ENCODE measurements around the gene COMMD9.

Gene COMMD9

GRCh38 chr11:36309779-36310178, 20.6 kb upstream of the COMMD9 start:
- ATAC-seq: peak; percentile 61
- Mint-ChIP-seq H3K4me1 (no peaks in the 10 kb centered on the region), H3K27ac (no peak overlapping the region), H3K9me3 (peaks cover 4% of the 10 kb centered on the region), H3K27me3 (peaks cover 37% of the 10 kb centered on the region), H3K4me3 (no peak overlapping the region), H3K36me3 (no peaks in the 10 kb centered on the region)

DNA sequence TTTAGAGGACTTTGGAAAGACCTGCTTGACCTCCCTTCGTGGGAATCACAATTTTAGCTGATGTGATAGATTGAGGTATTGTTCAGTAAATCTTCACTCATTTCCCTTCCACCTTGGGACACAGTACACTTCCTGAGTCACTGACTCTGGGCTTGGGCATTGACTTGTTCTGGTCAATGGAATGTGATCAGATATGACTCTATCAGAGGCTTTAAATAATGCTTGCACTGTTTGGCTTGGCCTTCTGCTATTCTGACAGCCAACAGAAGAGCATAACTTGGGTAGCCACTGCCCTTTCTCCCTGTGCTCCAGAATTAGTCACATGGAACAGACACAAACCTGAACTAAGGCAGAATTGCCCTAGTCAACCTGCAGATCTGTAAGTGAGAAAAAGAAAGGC, 19.4 kb upstream of the COMMD9 start:
- H3K36me3 Mint-ChIP-seq: no peaks in the 10 kb centered on the region
- H3K4me1 Mint-ChIP-seq: no peaks in the 10 kb centered on the region
- H3K9me3 Mint-ChIP-seq: peaks cover 4% of the 10 kb centered on the region
- no peak overlapping the region for H3K4me3 Mint-ChIP-seq
- peaks cover 37% of the 10 kb centered on the region for H3K27me3 Mint-ChIP-seq
- no peak overlapping the region for H3K27ac Mint-ChIP-seq
- no peak for ATAC-seq

DNA sequence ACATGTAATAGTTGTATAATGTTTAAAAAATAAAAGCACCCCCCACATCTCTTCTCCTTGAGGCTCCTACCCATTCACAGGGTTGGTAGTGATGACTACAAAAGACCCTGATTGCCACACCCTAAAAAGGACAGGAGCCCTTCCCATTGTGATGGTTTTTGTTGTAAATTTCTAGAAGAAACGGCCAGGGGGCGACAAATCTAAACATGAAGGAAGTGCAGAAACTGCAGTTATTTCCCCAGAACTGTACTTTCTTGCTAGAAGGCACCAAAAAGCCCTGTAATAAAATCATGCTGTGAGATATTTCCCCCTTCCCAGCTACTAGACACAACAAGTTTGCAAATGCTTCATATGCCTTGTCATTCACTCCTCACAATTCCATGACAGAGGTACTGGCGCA, 17.7 kb upstream of the COMMD9 start:
- peaks cover 4% of the 10 kb centered on the region for H3K9me3 Mint-ChIP-seq
- ATAC-seq: no peak
- H3K27ac Mint-ChIP-seq: no peak overlapping the region
- H3K36me3 Mint-ChIP-seq: no peaks in the 10 kb centered on the region
- H3K4me3 Mint-ChIP-seq: no peak overlapping the region
- H3K27me3 Mint-ChIP-seq: peaks cover 37% of the 10 kb centered on the region
- H3K4me1 Mint-ChIP-seq: no peaks in the 10 kb centered on the region

DNA sequence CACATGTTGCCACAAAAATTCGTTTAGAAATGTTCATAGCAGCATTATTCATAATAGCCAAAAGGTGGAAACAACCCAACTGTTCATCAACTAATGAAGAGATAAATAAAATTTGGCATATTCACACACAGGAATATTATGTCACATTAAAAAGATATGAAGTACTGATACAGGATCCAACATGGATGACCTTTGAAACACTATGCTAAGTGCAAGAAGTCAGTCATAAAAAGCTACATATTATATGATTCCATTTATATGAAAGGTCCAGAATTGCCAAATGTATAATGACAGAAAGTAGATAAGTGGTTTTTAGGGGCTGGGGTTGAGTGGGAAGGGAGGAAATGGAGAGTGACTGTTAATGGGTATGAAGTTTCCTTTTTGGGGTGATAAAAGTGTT, 15.8 kb upstream of the COMMD9 start:
- ATAC-seq: no peak
- H3K27ac Mint-ChIP-seq: no peak overlapping the region
- H3K36me3 Mint-ChIP-seq: no peaks in the 10 kb centered on the region
- H3K4me1 Mint-ChIP-seq: no peaks in the 10 kb centered on the region
- no peak overlapping the region for H3K4me3 Mint-ChIP-seq
- peaks cover 41% of the 10 kb centered on the region for H3K27me3 Mint-ChIP-seq
- peaks cover 4% of the 10 kb centered on the region for H3K9me3 Mint-ChIP-seq

- Mint-ChIP-seq H3K27ac (no peak overlapping the region), H3K4me3 (no peak overlapping the region)
These were observed 15.1 kb upstream of the COMMD9 start for GRCh38 chr11:36304351-36304750.

GRCh38 chr11:36300650-36301049, 11.4 kb upstream of the COMMD9 start:
- Mint-ChIP-seq H3K4me1 (no peaks in the 10 kb centered on the region), H3K27ac (no peak overlapping the region), H3K36me3 (no peaks in the 10 kb centered on the region), H3K27me3 (peaks cover 33% of the 10 kb centered on the region), H3K9me3 (no peaks in the 10 kb centered on the region), H3K4me3 (no peak overlapping the region)
- ATAC-seq: no peak

More at GRCh38 chr11:36304351-36304750, 15.1 kb upstream of the COMMD9 start:
- Mint-ChIP-seq H3K4me1 (no peaks in the 10 kb centered on the region), H3K9me3 (no peaks in the 10 kb centered on the region), H3K36me3 (no peaks in the 10 kb centered on the region), H3K27me3 (peaks cover 41% of the 10 kb centered on the region)
- ATAC-seq: no peak

DNA sequence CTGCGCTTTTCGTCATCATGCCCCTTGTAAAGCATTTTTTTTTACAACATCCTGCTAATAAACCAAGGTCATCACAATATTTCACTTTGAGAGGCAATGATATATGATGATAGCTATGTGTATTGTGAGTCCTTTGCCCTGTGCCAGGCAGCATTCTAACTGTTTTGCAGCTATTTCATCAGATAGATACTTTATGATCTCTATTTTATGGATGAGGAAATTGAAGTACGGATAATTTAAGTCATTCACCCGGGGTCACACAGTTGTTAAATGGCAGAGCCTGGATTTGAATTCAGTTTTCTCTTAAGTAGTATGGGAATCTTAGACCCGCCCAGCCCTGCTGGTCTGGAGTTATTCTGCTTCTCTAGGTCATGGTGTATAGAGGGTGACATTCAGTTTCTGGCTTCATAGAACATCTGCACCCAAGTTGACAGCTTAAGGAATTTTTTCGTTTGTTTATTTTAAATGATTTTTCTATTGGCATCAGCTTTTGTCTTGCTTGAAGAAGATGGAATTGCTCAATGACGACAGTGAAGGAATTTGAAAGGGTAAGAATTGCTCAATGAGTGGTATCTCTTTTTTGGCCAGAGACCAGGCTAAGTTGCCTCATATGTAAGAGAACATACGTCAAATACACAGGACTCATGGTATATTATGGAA, 7.8 kb upstream of the COMMD9 start:
- H3K4me1 Mint-ChIP-seq: peaks cover 6% of the 10 kb centered on the region
- H3K9me3 Mint-ChIP-seq: no peaks in the 10 kb centered on the region
- no peaks in the 10 kb centered on the region for H3K36me3 Mint-ChIP-seq
- ATAC-seq: no peak
- peaks cover 27% of the 10 kb centered on the region for H3K27me3 Mint-ChIP-seq
- H3K27ac Mint-ChIP-seq: no peak overlapping the region
- no peak overlapping the region for H3K4me3 Mint-ChIP-seq

DNA sequence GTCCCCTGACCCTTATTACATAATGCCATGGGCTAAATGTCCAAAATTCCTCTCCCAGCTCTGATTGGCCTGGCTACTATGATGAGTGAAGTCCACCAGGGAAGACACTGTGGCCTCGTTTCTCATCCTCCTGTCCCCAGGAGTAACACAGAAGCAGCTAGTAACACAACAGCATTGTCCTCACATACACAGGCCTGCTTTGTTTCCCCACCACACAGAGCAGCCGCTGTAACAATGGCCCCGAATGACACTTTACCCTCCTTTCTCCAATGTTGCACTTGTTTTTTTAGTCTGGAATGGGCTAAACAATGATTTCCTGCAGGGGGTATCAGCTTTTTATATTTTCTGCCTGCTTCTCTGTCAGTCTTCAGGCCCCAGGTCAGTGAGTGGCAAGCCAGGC, 6.7 kb upstream of the COMMD9 start, which contains the start of gene PRR5L:
PRR5L (plus strand) TSS at position 363 of the 400 bp plus-strand sequence. CDS start 104,834 bp downstream, outside the sequence.
- Mint-ChIP-seq H3K9me3 (no peaks in the 10 kb centered on the region), H3K27me3 (peaks cover 16% of the 10 kb centered on the region), H3K27ac (no peak within 1 kb of the TSS), H3K36me3 (no peaks in the 10 kb centered on the region), H3K4me1 (peaks cover 6% of the 10 kb centered on the region), H3K4me3 (no peak within 1 kb of the TSS)
- ATAC-seq: no peak

DNA sequence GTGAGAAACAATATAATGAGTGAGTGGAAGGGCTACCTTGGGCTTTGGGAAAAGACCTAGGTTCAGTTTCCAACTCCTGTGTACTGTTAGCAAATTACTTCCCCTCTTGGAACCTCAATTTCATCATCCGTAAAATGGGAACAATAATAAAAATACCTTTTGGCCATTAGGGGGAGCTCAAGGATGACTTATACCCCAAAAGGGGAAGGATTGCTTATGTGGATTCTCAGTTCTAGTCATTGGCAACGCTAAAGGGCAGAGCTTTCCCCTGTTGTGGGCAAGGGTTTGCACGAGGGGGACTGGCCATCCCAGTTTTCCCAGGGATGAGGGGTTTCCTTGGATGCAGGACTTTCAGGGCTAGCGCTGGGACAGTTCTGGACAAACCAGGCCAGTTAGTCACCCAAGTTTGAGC, 3.1 kb upstream of the COMMD9 start:
- no peaks in the 10 kb centered on the region for H3K27me3 Mint-ChIP-seq
- peak; percentile 41 for ATAC-seq
- no peaks in the 10 kb centered on the region for H3K9me3 Mint-ChIP-seq
- peaks cover 34% of the 10 kb centered on the region for H3K4me1 Mint-ChIP-seq
- peak overlapping the region; percentile 2 for H3K4me3 Mint-ChIP-seq
- no peaks in the 10 kb centered on the region for H3K36me3 Mint-ChIP-seq
- no peak overlapping the region for H3K27ac Mint-ChIP-seq

DNA sequence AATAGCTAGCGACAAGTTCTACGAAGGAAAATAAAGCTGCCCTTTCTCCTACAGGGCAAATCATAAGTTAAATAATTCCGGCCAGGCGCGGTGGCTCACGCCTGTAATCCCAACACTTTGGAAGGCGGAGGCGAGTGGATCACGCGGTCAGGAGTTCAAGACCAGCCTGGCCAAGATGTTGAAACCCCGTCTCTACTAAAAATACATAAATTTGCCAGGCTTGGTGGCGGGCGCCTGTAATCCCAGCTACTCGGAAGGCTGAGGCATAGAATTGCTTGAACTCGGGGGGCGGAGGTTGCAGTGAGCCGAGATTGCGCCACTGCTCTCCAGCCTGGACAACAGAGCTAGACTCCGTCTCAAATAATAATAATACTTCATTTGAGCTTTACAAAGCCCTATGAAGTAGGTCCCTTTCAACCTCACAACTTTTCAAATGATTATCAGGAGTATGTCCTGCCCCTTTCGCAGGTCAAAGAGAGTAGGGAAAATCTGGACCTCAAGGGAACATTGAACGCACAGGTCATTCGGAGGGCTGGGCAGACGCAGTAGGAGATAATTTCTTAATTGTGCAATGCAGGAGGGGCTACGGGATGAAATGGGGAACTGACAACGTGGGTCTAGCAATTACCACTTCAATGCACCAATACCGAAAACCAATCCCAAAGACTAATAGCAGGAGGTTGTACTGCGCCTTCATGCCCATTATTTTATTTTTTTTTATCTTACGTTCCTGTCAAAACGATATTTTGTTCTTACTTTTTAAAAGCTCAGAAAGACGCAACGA, 590 bp downstream of the COMMD9 start:
- H3K27me3 Mint-ChIP-seq: no peaks in the 10 kb centered on the region
- peaks cover 64% of the 10 kb centered on the region for H3K4me1 Mint-ChIP-seq
- H3K36me3 Mint-ChIP-seq: peaks cover under 1% of the 10 kb centered on the region
- H3K9me3 Mint-ChIP-seq: no peaks in the 10 kb centered on the region
- H3K27ac Mint-ChIP-seq: peak overlapping the region; percentile 88
- peak overlapping the region; percentile 90 for H3K4me3 Mint-ChIP-seq
- ATAC-seq: no peak

DNA sequence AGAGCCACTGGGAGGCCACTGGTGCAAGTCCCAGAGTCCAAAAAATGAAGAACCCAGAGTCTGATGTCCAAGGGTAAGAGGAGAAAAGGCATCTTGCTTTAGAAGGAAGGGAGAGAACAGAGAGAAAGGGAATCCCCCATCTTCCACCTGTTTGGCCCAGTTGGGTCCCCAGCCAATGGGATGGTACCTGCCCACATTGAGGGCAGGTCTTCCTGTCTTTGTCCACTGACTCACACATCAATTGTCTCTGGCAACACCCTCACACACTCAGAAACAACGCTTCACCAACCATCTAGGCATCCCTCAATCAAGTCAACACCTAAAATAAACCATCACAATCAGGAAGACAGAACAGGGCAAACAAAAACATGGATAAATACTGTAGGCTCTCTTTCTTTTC, 6.3 kb downstream of the COMMD9 start:
- H3K9me3 Mint-ChIP-seq: peaks cover 6% of the 10 kb centered on the region
- H3K27ac Mint-ChIP-seq: no peak overlapping the region
- no peak for ATAC-seq
- H3K36me3 Mint-ChIP-seq: peaks cover 41% of the 10 kb centered on the region
- no peaks in the 10 kb centered on the region for H3K27me3 Mint-ChIP-seq
- no peak overlapping the region for H3K4me3 Mint-ChIP-seq
- H3K4me1 Mint-ChIP-seq: peaks cover 58% of the 10 kb centered on the region

GRCh38 chr11:36281850-36282249, 7.4 kb downstream of the COMMD9 start:
- H3K4me3 Mint-ChIP-seq: no peak overlapping the region
- peaks cover 50% of the 10 kb centered on the region for H3K36me3 Mint-ChIP-seq
- ATAC-seq: no peak
- H3K9me3 Mint-ChIP-seq: peaks cover 6% of the 10 kb centered on the region
- H3K27me3 Mint-ChIP-seq: no peaks in the 10 kb centered on the region
- H3K4me1 Mint-ChIP-seq: peaks cover 51% of the 10 kb centered on the region
- no peak overlapping the region for H3K27ac Mint-ChIP-seq

- Mint-ChIP-seq H3K4me3 (no peak overlapping the region), H3K36me3 (peaks cover 59% of the 10 kb centered on the region), H3K9me3 (peaks cover 6% of the 10 kb centered on the region), H3K4me1 (peaks cover 41% of the 10 kb centered on the region), H3K27me3 (no peaks in the 10 kb centered on the region), H3K27ac (no peak overlapping the region)
- ATAC-seq: no peak
These were observed 8.7 kb downstream of the COMMD9 start for GRCh38 chr11:36280531-36280930.

GRCh38 chr11:36278531-36279282, 10.5 kb downstream of the COMMD9 start:
- peaks cover 6% of the 10 kb centered on the region for H3K9me3 Mint-ChIP-seq
- peaks cover 73% of the 10 kb centered on the region for H3K36me3 Mint-ChIP-seq
- H3K27ac Mint-ChIP-seq: no peak overlapping the region
- H3K27me3 Mint-ChIP-seq: no peaks in the 10 kb centered on the region
- H3K4me3 Mint-ChIP-seq: no peak overlapping the region
- H3K4me1 Mint-ChIP-seq: peaks cover 22% of the 10 kb centered on the region
- no peak for ATAC-seq

DNA sequence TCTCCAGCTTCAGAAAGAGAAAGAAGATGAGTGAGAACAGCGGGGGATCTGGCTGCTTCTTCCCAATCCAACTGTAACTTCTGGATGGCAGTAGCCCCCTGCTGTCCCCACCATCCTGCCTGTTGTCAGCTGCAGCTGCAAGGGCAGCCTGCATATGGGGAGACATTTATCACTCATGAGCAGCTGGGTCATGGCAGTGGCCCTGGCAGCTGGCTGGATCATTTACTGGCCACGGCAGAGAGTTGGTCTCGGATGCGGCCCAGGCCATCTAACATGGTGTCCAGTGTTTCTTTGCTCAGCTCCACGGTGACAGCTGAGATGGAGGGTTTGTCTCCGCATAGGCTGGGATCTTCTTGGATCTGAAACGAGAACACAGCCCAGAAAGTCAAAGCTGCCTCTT, 14.8 kb downstream of the COMMD9 start:
- Mint-ChIP-seq H3K36me3 (peaks cover 76% of the 10 kb centered on the region), H3K27ac (no peak overlapping the region), H3K9me3 (no peaks in the 10 kb centered on the region), H3K27me3 (no peaks in the 10 kb centered on the region), H3K4me3 (no peak overlapping the region), H3K4me1 (no peaks in the 10 kb centered on the region)
- ATAC-seq: no peak
